ENCODE data around the gene BRMS1.
A peak's percentile ranks its signal among the peaks of the same experiment; 100 is the strongest.

The BRMS1 gene

GRCh38 chr11:66302656-66303055 is 42.2 kb downstream of the BRMS1 start:
- no peak for DNase-seq (ENCODE audit: low read depth)

- DNase-seq (ENCODE audit: low read depth), result no peak
Observed at GRCh38 chr11:66299186-66299585, 45.7 kb downstream of the BRMS1 start.

- no peak for DNase-seq (ENCODE audit: low read depth)
Observed at GRCh38 chr11:66297610-66298009, 47.3 kb downstream of the BRMS1 start.

GRCh38 chr11:66294626-66295620 is 50.0 kb downstream of the BRMS1 start:
- no peak for DNase-seq (ENCODE audit: low read depth)

GRCh38 chr11:66293777-66294625 is 50.9 kb downstream of the BRMS1 start:
- no peak for DNase-seq (ENCODE audit: low read depth)

GRCh38 chr11:66293352-66293751 is 51.6 kb downstream of the BRMS1 start:
- no peak for DNase-seq (ENCODE audit: low read depth)

GRCh38 chr11:66292543-66293332 is 52.2 kb downstream of the BRMS1 start:
- no peak for DNase-seq (ENCODE audit: low read depth)

GRCh38 chr11:66291706-66292542 is 53.0 kb downstream of the BRMS1 start, which contains the start of gene TMEM151A:
TSS of gene TMEM151A (plus strand) at chr11:66291894. CDS start at chr11:66292014, 120 bp downstream.
- DNase-seq (ENCODE audit: low read depth), result no peak

- DNase-seq (ENCODE audit: low read depth), result no peak
Observed at GRCh38 chr11:66291303-66291705, 53.6 kb downstream of the BRMS1 start.

GRCh38 chr11:66290330-66290621 is 54.6 kb downstream of the BRMS1 start:
- DNase-seq (ENCODE audit: low read depth), result no peak

- DNase-seq (ENCODE audit: low read depth), result peak; percentile 69
Observed at GRCh38 chr11:66289548-66290329, 55.2 kb downstream of the BRMS1 start.

GRCh38 chr11:66288671-66289547 is 56.0 kb downstream of the BRMS1 start, which contains the start of gene YIF1A:
TSS of gene YIF1A (minus strand) at chr11:66289143. CDS start at chr11:66288985, 158 bp downstream.
- DNase-seq (ENCODE audit: low read depth), result peak; percentile 98

- no peak for DNase-seq (ENCODE audit: low read depth)
Observed at GRCh38 chr11:66287889-66288670, 56.8 kb downstream of the BRMS1 start.

Measured in stimulated activated CD4-positive, alpha-beta T cell treated with anti-CD3 and anti-CD28 coated beads, Interleukin-2, amount 100 ng/mL, for 4 hours (primary cell).